ENCODE results near the gene CEBPG. TPM values are rescaled to one million over a fixed set of nuclear protein-coding genes. Genes with fewer than 3 reads are reported as not detected.
A peak's percentile ranks its signal among the peaks of the same experiment; 100 is the strongest.

CEBPG gene
- total RNA-seq, 1 donor from 2014 or later = 19.3 TPM

DNA sequence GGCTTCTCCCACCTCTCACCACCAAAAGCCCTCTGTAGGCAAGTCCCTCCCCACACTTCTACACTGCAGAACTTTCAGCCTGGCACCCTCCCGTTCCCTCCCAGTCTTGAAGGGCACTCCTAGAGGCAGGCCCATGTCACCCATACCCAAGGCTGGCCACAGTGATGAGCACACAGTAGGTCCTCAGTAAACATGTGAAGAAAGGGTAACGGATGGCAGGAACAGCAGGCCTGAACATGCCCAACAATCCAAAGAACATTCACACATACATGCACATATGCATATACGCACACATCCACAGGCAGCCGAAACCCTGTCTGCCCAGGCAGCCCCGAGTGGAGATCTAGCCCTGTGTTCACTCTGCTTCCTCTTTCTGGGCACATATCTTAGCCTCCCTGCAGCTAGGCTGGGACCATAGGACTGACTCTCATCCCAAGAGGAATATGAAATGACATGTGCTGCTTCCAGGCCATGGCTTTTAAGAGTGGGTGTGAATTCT is 55.2 kb downstream of the CEBPG start:
- TF ChIP-seq, protein P1, sequence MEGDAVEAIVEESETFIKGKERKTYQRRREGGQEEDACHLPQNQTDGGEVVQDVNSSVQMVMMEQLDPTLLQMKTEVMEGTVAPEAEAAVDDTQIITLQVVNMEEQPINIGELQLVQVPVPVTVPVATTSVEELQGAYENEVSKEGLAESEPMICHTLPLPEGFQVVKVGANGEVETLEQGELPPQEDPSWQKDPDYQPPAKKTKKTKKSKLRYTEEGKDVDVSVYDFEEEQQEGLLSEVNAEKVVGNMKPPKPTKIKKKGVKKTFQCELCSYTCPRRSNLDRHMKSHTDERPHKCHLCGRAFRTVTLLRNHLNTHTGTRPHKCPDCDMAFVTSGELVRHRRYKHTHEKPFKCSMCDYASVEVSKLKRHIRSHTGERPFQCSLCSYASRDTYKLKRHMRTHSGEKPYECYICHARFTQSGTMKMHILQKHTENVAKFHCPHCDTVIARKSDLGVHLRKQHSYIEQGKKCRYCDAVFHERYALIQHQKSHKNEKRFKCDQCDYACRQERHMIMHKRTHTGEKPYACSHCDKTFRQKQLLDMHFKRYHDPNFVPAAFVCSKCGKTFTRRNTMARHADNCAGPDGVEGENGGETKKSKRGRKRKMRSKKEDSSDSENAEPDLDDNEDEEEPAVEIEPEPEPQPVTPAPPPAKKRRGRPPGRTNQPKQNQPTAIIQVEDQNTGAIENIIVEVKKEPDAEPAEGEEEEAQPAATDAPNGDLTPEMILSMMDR (conservative IDR thresholded peaks at IDR 0.05; ENCODE audit: low read depth, low read length) = no peak
- no peak for DNase-seq (ENCODE audit: low read depth)
- H3K4me3 ChIP-seq (ENCODE audit: low read depth, low read length) = no peak overlapping the region

DNA sequence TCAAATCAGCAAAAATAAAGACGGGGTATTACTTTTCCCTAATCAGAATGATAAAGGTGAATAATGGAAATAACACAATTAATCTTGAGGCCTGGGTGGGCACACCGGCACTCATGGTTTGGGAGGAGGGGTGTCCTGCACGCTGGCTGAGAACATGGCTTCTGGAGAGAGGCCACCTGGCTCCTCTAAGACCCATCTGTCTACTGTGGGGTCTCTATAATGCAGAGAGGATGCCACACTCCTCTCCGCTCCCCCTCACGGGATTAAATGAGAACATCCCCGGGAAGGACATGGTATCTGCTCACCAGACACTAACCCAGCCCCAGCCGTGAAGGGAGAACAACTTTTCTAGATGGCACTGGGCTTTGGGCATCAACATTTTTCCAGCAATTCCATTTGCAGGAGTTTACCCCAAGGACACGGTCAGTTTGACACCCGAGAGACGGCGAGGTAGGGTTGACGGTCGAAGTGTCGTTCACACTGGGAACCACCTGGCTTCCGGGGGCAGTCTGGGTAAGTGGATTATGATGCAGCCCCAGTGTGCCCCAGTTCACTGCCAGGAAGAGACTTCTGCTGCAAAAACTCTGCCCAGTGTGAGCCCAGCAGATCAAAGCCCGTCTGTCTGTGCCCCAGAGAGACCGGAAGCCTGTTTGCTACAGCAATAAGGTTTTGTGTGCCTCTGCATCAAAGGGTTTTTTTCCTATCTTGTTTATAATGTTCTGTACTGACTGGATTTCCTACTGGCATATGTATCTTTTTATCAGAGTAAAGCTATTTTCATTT is 56.6 kb downstream of the CEBPG start:
- H3K4me3 ChIP-seq (ENCODE audit: low read depth, low read length) = no peak overlapping the region
- TF ChIP-seq, protein P1 (conservative IDR thresholded peaks at IDR 0.05; ENCODE audit: low read depth, low read length) = no peak
- no peak for DNase-seq (ENCODE audit: low read depth)

DNA sequence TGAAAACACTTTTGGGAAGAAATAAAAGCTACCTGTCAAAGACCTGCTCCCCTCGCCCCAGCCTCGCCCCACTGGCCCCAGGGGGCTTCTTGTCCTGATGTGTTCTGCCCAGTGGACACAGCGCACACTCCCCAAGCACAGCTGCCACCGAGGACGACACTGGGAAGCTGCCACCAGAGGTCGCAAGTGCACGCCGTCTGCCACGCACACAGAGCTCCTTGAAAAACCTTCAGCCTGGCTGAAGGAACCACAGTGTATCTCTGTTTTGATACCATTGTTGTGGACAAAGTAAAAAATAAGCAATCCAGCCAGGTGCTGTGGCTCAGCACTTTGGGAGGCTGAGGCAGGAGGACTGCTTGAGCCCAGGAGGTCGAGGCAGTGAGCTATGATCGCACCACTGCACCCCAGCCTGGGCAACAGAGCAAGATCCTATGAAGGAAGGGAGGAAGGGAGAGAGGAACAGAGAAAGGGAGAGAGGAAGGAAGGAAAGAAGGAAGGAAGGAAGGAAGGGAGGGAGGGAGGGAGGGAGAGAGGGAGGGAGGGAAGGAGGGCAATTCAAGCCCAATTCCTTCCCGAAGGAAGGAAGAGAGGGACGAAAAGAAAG is 57.3 kb downstream of the CEBPG start:
- no peak for DNase-seq (ENCODE audit: low read depth)
- TF ChIP-seq, protein P1 (conservative IDR thresholded peaks at IDR 0.05; ENCODE audit: low read depth, low read length) = peak; percentile 72
- no peak overlapping the region for H3K4me3 ChIP-seq (ENCODE audit: low read depth, low read length)

DNA sequence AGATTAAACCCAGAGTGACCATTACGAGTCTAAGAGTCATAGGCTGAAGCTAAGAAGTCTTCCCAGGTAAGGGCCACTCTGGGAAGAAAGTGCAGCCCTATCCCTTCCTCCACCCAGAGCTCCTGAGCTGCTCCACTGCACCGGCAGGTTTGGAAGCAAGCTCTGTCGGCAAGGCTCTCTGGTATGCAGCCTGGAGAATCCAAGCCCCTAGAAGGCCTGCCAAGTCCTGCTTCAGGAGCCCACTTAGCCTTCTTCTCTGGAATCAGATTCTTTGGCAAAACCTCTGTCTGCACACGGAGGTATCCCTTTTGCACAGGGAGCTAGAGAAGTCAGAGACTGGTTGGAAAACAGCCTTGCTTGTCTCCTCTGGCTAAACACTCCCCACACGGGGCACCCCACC is 58.5 kb downstream of the CEBPG start:
- TF ChIP-seq, protein P1 (conservative IDR thresholded peaks at IDR 0.05; ENCODE audit: low read depth, low read length) = no peak
- no peak overlapping the region for H3K4me3 ChIP-seq (ENCODE audit: low read depth, low read length)
- DNase-seq (ENCODE audit: low read depth) = no peak

Other genes starting within 250 kb of the CEBPG start
- not detected in 2 replicates for gene WDR88, start 241.6 kb upstream of the CEBPG start, total RNA-seq
- 26.3 and 26.9 TPM in 2 replicates for gene LRP3, start 179.4 kb upstream of the CEBPG start, total RNA-seq
- not detected in 2 replicates for gene SLC7A10, start 147.9 kb upstream of the CEBPG start, total RNA-seq
- gene CEBPA, start 71.2 kb upstream of the CEBPG start, total RNA-seq = 2.5 and 2.9 TPM in 2 replicates
- gene PEPD, start 148.1 kb downstream of the CEBPG start, total RNA-seq = 42.0 and 56.7 TPM in 2 replicates
- not detected in 2 replicates for gene CHST8, start 248.2 kb downstream of the CEBPG start, total RNA-seq

Data from epithelial cell of proximal tubule (primary cell).